ENCODE results near the gene KCND1. TPM values are rescaled to one million over a fixed set of nuclear protein-coding genes. Genes with fewer than 3 reads are reported as not detected.

The KCND1 gene
- total RNA-seq, 1 experiment from 2014 or later, result 0.51 TPM

DNA sequence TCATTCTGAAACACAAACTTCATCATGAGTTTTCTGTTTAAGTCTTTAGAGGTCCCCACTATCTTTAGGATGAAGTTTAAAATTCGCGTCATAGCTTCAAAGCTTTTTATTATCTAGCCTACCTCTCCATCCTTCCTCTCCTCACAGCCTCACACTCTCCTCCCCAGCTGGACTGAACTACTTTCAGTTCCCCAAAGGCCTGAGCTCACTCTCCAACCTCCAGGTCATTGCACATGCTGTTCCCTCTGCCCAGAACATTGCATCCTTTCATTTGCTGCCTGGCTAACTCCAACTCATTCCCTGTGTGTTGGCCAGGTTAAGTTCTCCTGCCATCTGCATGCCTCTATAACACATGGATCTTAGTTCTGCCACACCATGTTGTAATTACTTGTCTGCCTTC lies 11.4 kb downstream of the KCND1 start:
- Histone ChIP-seq H2AFZ (ENCODE audit: low read length) (no peak overlapping the region), H3K27me3 (ENCODE audit: low read length) (no peaks in the 10 kb centered on the region), H3K4me3 (ENCODE audit: low read length) (no peak overlapping the region), H3K4me2 (ENCODE audit: low read length) (no peak overlapping the region), H3F3A (ENCODE audit: low read length, unreplicated experiment) (no peaks in the 10 kb centered on the region), H3K9me3 (ENCODE audit: low read length) (no peaks in the 10 kb centered on the region), H4K20me1 (ENCODE audit: low read length) (no peaks in the 10 kb centered on the region), H3K36me3 (ENCODE audit: low read depth, low read length) (no peaks in the 10 kb centered on the region), H3K27ac (ENCODE audit: low read length) (no peak overlapping the region), H3K9me2 (replicated peaks; ENCODE audit: low read length) (no peaks in the 10 kb centered on the region), H3K79me2 (ENCODE audit: low read length) (peaks cover 19% of the 10 kb centered on the region), H3K9ac (ENCODE audit: low read length) (no peak overlapping the region), H3K4me1 (ENCODE audit: insufficient read depth, low read length) (peaks cover 19% of the 10 kb centered on the region)
- ChIA-PET CTCF (no interaction called here), POLR2A (ENCODE audit: unreplicated experiment) (no interaction called here)
- ATAC-seq, result no peak
- no TSS peak for BruUV-seq (replicated peaks)
- no peak for DNase-seq
- intact Hi-C loops (cut with micrococcal nuclease), result no loop called here
- no peak for TF ChIP-seq CTCF (conservative IDR thresholded peaks at IDR 0.05; ENCODE audit: low read depth, low read length)
- no peak for TF ChIP-seq EZH2phosphoT487 (IDR thresholded peaks at IDR 0.05; ENCODE audit: borderline replicate concordance, low read length)
- TF ChIP-seq EZH2 (IDR thresholded peaks at IDR 0.05; ENCODE audit: low read length, unreplicated experiment), result no peak

DNA sequence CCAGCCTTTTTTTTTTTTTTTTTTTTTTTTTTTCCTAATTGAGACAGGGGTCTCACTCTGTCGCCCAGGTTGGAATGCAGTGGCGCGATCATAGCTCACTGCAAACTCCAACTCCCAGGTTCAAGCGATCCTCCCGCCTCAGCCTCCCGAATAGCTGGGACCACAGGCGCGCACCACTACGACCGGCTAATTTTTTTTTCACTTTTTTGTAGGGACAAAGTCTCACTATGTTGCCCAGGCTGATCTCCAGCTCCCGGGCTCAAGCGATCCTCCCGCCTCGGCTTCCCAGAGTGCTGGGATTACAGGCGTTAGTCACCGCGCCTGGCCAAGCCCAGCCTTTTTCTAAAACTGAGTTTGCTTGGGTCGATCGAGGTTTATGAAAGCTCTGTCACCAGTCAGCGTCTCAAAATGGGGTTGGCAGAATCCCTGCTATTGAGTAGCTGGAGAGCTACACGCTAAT lies 13.0 kb downstream of the KCND1 start:
- TF ChIP-seq CTCF (conservative IDR thresholded peaks at IDR 0.05; ENCODE audit: low read depth, low read length), result no peak
- no peak for TF ChIP-seq EZH2phosphoT487 (IDR thresholded peaks at IDR 0.05; ENCODE audit: borderline replicate concordance, low read length)
- TF ChIP-seq EZH2 (IDR thresholded peaks at IDR 0.05; ENCODE audit: low read length, unreplicated experiment), result no peak
- peak overlapping the region; percentile 96 for H3K27ac ChIP-seq (ENCODE audit: low read length)
- H2AFZ ChIP-seq (ENCODE audit: low read length), result peak overlapping the region; percentile 82
- intact Hi-C loops (cut with micrococcal nuclease), result loop anchor here (1.0 to 5.0 kb wide), 2 partner anchors 41 to 85 kb away; partner anchors contain the start of genes PIM2 and TFE3
- DNase-seq (peak; percentile 53), ATAC-seq (peak; percentile 4)
- POLR2A ChIA-PET (ENCODE audit: unreplicated experiment), result interaction anchor here (0.6 to 0.7 kb wide), 3 partner anchors 23 to 88 kb away, joined by 3 to 6 read pairs (median 3); no protein-coding TSS in a partner anchor
- H3K9me3 ChIP-seq (ENCODE audit: low read length), result no peaks in the 10 kb centered on the region
- H3K4me3 ChIP-seq (ENCODE audit: low read length), result peak overlapping the region; percentile 89
- H3F3A ChIP-seq (ENCODE audit: low read length, unreplicated experiment), result no peaks in the 10 kb centered on the region
- H3K9ac ChIP-seq (ENCODE audit: low read length), result peak overlapping the region; percentile 90
- BruUV-seq (replicated peaks), result TSS peak; percentile 71
- peaks cover 35% of the 10 kb centered on the region for H3K79me2 ChIP-seq (ENCODE audit: low read length)
- H3K9me2 ChIP-seq (replicated peaks; ENCODE audit: low read length), result no peaks in the 10 kb centered on the region
- no peaks in the 10 kb centered on the region for H3K27me3 ChIP-seq (ENCODE audit: low read length)
- H3K36me3 ChIP-seq (ENCODE audit: low read depth, low read length), result no peaks in the 10 kb centered on the region
- peaks cover 19% of the 10 kb centered on the region for H3K4me1 ChIP-seq (ENCODE audit: insufficient read depth, low read length)
- H4K20me1 ChIP-seq (ENCODE audit: low read length), result no peaks in the 10 kb centered on the region
- peak overlapping the region; percentile 86 for H3K4me2 ChIP-seq (ENCODE audit: low read length)
- CTCF ChIA-PET, result interaction anchor here (0.6 kb wide), 1 partner anchor 263 kb away, joined by 3 read pairs; no protein-coding TSS in a partner anchor

Measured in PC-3 (cell line).